Muscle layer of colon (tissue), 2 donors: ENCODE measurements around the gene GAB2.
"Not testable (repeated sequence)": the region's sequence is repeated elsewhere in the genome, so short reads cannot be mapped to it uniquely, and the experiment has no call there.

Experiments
- H3K27ac ChIP-seq: one replicate; pipeline ENCODE4 v1.7.0; 2013; ENCODE audit warnings: low read depth, mild to moderate bottlenecking, low read length, moderate library complexity
- H3K27me3 ChIP-seq, 2 donors: one replicate each; pipeline ENCODE4 v1.7.0; 2013; ENCODE audit warnings: low read length in 2 of 2, mild to moderate bottlenecking in 2 of 2; ENCODE audit not compliant: insufficient read depth in 2 of 2, control insufficient read depth in 1 of 2
- H3K36me3 ChIP-seq: one replicate; pipeline ENCODE4 v1.7.0; 2013; ENCODE audit warnings: mild to moderate bottlenecking, low read length; ENCODE audit not compliant: insufficient read depth
- H3K4me1 ChIP-seq: one replicate; pipeline ENCODE4 v1.7.0; 2013; ENCODE audit warnings: mild to moderate bottlenecking, low read length; ENCODE audit not compliant: insufficient read depth
- H3K4me3 ChIP-seq, 2 donors: one replicate each; pipeline ENCODE4 v1.7.0; 2013; ENCODE audit warnings: low read length in 2 of 2, low read depth in 1 of 2, mild to moderate bottlenecking in 1 of 2, moderate library complexity in 1 of 2
- H3K9ac ChIP-seq: one replicate; pipeline ENCODE4 v1.7.0; 2013; ENCODE audit warnings: low read length
- H3K9me3 ChIP-seq: one replicate; pipeline ENCODE4 v1.7.0; 2013; ENCODE audit warnings: mild to moderate bottlenecking, low read length
- donor health status: abdominal sarcoma.
- donor health status: Adenocarcinoma of cecum.

Gene GAB2

GRCh38 chr11:78177216-78177615 is 240.4 kb downstream of the GAB2 start:
- peaks cover 19% of the 10 kb centered on the region for H3K36me3 ChIP-seq
- no peaks in the 10 kb centered on the region for H3K4me1 ChIP-seq
- H3K4me3 ChIP-seq = no peak overlapping the region
- H3K9ac ChIP-seq = no peak overlapping the region
- H3K27ac ChIP-seq = no peak overlapping the region
- H3K9me3 ChIP-seq = no peaks in the 10 kb centered on the region
- no peaks in the 10 kb centered on the region for H3K27me3 ChIP-seq

GRCh38 chr11:78176605-78177141 is 240.9 kb downstream of the GAB2 start:
- Histone ChIP-seq H3K27me3 (no peaks in the 10 kb centered on the region), H3K4me3 (no peak overlapping the region), H3K36me3 (peaks cover 19% of the 10 kb centered on the region), H3K9me3 (no peaks in the 10 kb centered on the region), H3K9ac (no peak overlapping the region), H3K4me1 (no peaks in the 10 kb centered on the region), H3K27ac (no peak overlapping the region)

- H3K36me3 ChIP-seq = peaks cover 19% of the 10 kb centered on the region
- H3K27ac ChIP-seq = not testable (repeated sequence)
Observed at GRCh38 chr11:78175862-78176261, 241.8 kb downstream of the GAB2 start.

GRCh38 chr11:78171951-78172350 is 245.7 kb downstream of the GAB2 start:
- Histone ChIP-seq H3K9me3 (no peaks in the 10 kb centered on the region), H3K36me3 (peaks cover 19% of the 10 kb centered on the region), H3K27me3 (no peaks in the 10 kb centered on the region), H3K4me1 (peaks cover 28% of the 10 kb centered on the region), H3K4me3 (no peak overlapping the region), H3K9ac (no peak overlapping the region), H3K27ac (no peak overlapping the region)

More at GRCh38 chr11:78175862-78176261, 241.8 kb downstream of the GAB2 start:
- H3K9ac ChIP-seq, H3K4me3 ChIP-seq, H3K27me3 ChIP-seq, H3K4me1 ChIP-seq, H3K9me3 ChIP-seq: not testable (repeated sequence)

GRCh38 chr11:78170874-78171549 is 246.6 kb downstream of the GAB2 start:
- Histone ChIP-seq H3K27me3 (no peaks in the 10 kb centered on the region), H3K9ac (no peak overlapping the region), H3K27ac (no peak overlapping the region), H3K9me3 (no peaks in the 10 kb centered on the region), H3K4me3 (no peak overlapping the region), H3K4me1 (peaks cover 37% of the 10 kb centered on the region), H3K36me3 (peaks cover 19% of the 10 kb centered on the region)

GRCh38 chr11:78170413-78170812 is 247.2 kb downstream of the GAB2 start:
- peaks cover 43% of the 10 kb centered on the region for H3K4me1 ChIP-seq
- no peak overlapping the region for H3K4me3 ChIP-seq
- no peak overlapping the region for H3K27ac ChIP-seq
- H3K36me3 ChIP-seq = peaks cover 19% of the 10 kb centered on the region
- H3K9me3 ChIP-seq = no peaks in the 10 kb centered on the region
- no peak overlapping the region for H3K9ac ChIP-seq
- no peaks in the 10 kb centered on the region for H3K27me3 ChIP-seq

GRCh38 chr11:78168539-78169477 is 248.8 kb downstream of the GAB2 start:
- Histone ChIP-seq H3K27me3 (no peaks in the 10 kb centered on the region), H3K4me1 (peaks cover 48% of the 10 kb centered on the region), H3K9ac (no peak overlapping the region), H3K9me3 (no peaks in the 10 kb centered on the region), H3K36me3 (peaks cover 13% of the 10 kb centered on the region), H3K27ac (peak overlapping the region; percentile 49), H3K4me3 (peak overlapping the region in 1 of 2 donors; percentile 11)

GRCh38 chr11:78166855-78167469 is 250.7 kb downstream of the GAB2 start:
- Histone ChIP-seq H3K27ac (peak overlapping the region; percentile 67), H3K4me1 (peaks cover 63% of the 10 kb centered on the region)

More at GRCh38 chr11:78166855-78167469, 250.7 kb downstream of the GAB2 start:
- no peaks in the 10 kb centered on the region for H3K36me3 ChIP-seq
- H3K27me3 ChIP-seq = no peaks in the 10 kb centered on the region
- peak overlapping the region; percentile 27 for H3K9ac ChIP-seq
- peak overlapping the region in 1 of 2 donors; percentile 24 for H3K4me3 ChIP-seq
- no peaks in the 10 kb centered on the region for H3K9me3 ChIP-seq
